ENCODE measurements around the gene PTPRM.

PTPRM gene

DNA sequence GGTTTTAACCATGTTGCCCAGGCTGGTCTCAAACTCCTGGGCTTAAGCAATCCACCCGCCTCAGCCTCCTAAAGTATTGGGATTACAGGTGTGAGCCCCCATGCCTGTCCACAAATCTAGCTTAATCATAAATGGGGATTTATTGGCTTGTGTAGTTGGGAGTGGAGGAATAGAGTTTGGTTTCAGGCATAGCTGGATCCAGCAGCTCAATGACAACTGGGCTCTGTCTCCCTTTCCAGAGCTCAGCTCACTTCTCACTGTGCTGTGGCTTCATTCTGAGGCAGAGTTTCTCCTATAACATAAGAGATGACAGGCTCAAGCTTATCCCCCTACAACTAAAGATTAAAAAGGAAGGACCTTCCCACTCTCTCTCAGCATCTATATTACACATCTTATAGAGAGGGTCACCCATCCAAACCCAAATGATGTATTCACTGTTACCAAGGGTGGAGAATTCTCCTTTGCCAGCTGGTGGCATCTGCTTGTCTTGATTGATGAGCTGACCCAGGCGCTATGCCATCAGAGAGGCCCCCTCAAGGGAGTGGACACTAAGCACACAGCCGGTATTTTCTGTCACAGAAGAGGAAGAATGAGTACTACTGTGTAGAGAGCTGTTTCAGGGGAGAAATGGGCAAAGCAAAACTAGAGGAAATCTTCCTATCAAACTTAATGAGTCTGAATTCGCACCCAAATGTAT, 280.4 kb downstream of the PTPRM start:
- POLR2A ChIA-PET = interaction anchor here (0.5 kb wide), 1 partner anchor 598 kb away, joined by 3 read pairs; no protein-coding TSS in a partner anchor

DNA sequence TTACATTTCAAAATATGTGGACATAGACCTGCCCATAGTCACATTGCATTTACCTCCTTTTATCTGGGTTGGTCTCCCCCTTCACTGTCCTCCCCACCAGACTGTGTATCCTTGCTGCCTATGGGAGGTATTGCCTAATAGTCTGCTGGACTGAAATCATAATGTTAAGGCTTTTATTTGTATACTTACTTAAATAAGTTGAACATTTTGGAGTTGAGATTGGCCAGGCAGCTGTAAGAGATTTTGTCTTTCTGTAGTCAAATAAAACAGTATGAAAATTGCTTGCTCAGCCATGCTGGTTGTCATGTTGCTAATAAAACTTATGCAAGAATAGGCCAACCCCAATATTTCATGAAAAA, 280.9 kb downstream of the PTPRM start:
- no peaks in the 10 kb centered on the region for H3K9me3 ChIP-seq (ENCODE audit: control insufficient read depth, insufficient read depth, low read depth, low read length)
- no peak overlapping the region for H3K27ac ChIP-seq (ENCODE audit: extremely low read depth, low read depth, low read length)
- ChIA-PET CTCF (no interaction called here), POLR2A (interaction anchor here (0.5 kb wide), 1 partner anchor 598 kb away, joined by 3 read pairs; no protein-coding TSS in a partner anchor)
- TF ChIP-seq ZNF596 (tag by site-specific recombination; IDR thresholded peaks at IDR 0.05) = no peak
- no peak for TF ChIP-seq ZNF366 (tag by site-specific recombination; conservative IDR thresholded peaks at IDR 0.05)
- no peak for TF ChIP-seq REPIN1 (tag by site-specific recombination; IDR thresholded peaks at IDR 0.05; ENCODE audit: low read depth)
- TF ChIP-seq, protein P1, sequence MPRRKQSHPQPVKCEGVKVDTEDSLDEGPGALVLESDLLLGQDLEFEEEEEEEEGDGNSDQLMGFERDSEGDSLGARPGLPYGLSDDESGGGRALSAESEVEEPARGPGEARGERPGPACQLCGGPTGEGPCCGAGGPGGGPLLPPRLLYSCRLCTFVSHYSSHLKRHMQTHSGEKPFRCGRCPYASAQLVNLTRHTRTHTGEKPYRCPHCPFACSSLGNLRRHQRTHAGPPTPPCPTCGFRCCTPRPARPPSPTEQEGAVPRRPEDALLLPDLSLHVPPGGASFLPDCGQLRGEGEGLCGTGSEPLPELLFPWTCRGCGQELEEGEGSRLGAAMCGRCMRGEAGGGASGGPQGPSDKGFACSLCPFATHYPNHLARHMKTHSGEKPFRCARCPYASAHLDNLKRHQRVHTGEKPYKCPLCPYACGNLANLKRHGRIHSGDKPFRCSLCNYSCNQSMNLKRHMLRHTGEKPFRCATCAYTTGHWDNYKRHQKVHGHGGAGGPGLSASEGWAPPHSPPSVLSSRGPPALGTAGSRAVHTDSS (tag by site-specific recombination; IDR thresholded peaks at IDR 0.05) = no peak
- no peak for TF ChIP-seq GLIS1 (tag by site-specific recombination; IDR thresholded peaks at IDR 0.05)
- TF ChIP-seq, protein P2, sequence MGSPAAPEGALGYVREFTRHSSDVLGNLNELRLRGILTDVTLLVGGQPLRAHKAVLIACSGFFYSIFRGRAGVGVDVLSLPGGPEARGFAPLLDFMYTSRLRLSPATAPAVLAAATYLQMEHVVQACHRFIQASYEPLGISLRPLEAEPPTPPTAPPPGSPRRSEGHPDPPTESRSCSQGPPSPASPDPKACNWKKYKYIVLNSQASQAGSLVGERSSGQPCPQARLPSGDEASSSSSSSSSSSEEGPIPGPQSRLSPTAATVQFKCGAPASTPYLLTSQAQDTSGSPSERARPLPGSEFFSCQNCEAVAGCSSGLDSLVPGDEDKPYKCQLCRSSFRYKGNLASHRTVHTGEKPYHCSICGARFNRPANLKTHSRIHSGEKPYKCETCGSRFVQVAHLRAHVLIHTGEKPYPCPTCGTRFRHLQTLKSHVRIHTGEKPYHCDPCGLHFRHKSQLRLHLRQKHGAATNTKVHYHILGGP (tag by site-specific recombination; IDR thresholded peaks at IDR 0.05) = no peak
- TF ChIP-seq MEIS1 (CRISPR knock-in tag; IDR thresholded peaks at IDR 0.05; ENCODE audit: borderline replicate concordance) = no peak
- TF ChIP-seq, protein P3, sequence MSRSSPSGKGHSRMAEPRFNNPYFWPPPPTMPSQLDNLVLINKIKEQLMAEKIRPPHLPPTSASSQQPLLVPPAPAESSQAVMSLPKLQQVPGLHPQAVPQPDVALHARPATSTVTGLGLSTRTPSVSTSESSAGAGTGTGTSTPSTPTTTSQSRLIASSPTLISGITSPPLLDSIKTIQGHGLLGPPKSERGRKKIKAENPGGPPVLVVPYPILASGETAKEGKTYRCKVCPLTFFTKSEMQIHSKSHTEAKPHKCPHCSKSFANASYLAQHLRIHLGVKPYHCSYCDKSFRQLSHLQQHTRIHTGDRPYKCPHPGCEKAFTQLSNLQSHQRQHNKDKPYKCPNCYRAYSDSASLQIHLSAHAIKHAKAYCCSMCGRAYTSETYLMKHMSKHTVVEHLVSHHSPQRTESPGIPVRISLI (tag by site-specific recombination; IDR thresholded peaks at IDR 0.05) = no peak
- TF ChIP-seq, protein P4, sequence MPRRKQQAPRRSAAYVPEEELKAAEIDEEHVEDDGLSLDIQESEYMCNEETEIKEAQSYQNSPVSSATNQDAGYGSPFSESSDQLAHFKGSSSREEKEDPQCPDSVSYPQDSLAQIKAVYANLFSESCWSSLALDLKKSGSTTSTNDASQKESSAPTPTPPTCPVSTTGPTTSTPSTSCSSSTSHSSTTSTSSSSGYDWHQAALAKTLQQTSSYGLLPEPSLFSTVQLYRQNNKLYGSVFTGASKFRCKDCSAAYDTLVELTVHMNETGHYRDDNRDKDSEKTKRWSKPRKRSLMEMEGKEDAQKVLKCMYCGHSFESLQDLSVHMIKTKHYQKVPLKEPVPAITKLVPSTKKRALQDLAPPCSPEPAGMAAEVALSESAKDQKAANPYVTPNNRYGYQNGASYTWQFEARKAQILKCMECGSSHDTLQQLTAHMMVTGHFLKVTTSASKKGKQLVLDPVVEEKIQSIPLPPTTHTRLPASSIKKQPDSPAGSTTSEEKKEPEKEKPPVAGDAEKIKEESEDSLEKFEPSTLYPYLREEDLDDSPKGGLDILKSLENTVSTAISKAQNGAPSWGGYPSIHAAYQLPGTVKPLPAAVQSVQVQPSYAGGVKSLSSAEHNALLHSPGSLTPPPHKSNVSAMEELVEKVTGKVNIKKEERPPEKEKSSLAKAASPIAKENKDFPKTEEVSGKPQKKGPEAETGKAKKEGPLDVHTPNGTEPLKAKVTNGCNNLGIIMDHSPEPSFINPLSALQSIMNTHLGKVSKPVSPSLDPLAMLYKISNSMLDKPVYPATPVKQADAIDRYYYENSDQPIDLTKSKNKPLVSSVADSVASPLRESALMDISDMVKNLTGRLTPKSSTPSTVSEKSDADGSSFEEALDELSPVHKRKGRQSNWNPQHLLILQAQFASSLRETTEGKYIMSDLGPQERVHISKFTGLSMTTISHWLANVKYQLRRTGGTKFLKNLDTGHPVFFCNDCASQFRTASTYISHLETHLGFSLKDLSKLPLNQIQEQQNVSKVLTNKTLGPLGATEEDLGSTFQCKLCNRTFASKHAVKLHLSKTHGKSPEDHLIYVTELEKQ (tag by site-specific recombination; IDR thresholded peaks at IDR 0.05; ENCODE audit: borderline replicate concordance) = no peak
- TF ChIP-seq ZNF202 (tag by site-specific recombination; IDR thresholded peaks at IDR 0.05; ENCODE audit: borderline replicate concordance) = no peak
- no peak for TF ChIP-seq ZIC2 (tag by site-specific recombination; IDR thresholded peaks at IDR 0.05)
- no peak for TF ChIP-seq ZFP37 (tag by site-specific recombination; IDR thresholded peaks at IDR 0.05)
- no peak for TF ChIP-seq ZEB2 (tag by site-specific recombination; IDR thresholded peaks at IDR 0.05)
- TF ChIP-seq ZFHX2 (tag by site-specific recombination; conservative IDR thresholded peaks at IDR 0.05) = no peak
- peaks cover 2% of the 10 kb centered on the region; the same call in 1 of the 2 replicates for H3K4me1 ChIP-seq (ENCODE audit: control insufficient read depth, insufficient read depth, low read length)
- no peak overlapping the region for H3K4me3 ChIP-seq (ENCODE audit: low read depth, low read length)
- no peaks in the 10 kb centered on the region for H3K36me3 ChIP-seq (ENCODE audit: control insufficient read depth in 2 of 2, insufficient read depth in 1 of 2, low read length in 2 of 2)

More for the DNA sequence above, 280.4 kb downstream of the PTPRM start:
- no peaks in the 10 kb centered on the region for H3K9me3 ChIP-seq (ENCODE audit: control insufficient read depth, insufficient read depth, low read depth, low read length)
- CTCF ChIA-PET = interaction anchor here (0.7 kb wide), 2 partner anchors 57 to 1154 kb away, joined by 3 to 5 read pairs; no protein-coding TSS in a partner anchor
- no peak overlapping the region for H3K4me3 ChIP-seq (ENCODE audit: low read depth, low read length)
- H3K27ac ChIP-seq (ENCODE audit: extremely low read depth, low read depth, low read length) = no peak overlapping the region
- H3K4me1 ChIP-seq (ENCODE audit: control insufficient read depth, insufficient read depth, low read length) = peaks cover 2% of the 10 kb centered on the region; the same call in 1 of the 2 replicates
- H3K36me3 ChIP-seq (ENCODE audit: control insufficient read depth in 2 of 2, insufficient read depth in 1 of 2, low read length in 2 of 2) = no peaks in the 10 kb centered on the region
- no peak for TF ChIP-seq MEIS1 (CRISPR knock-in tag; IDR thresholded peaks at IDR 0.05; ENCODE audit: borderline replicate concordance)
- no peak for TF ChIP-seq REPIN1 (tag by site-specific recombination; IDR thresholded peaks at IDR 0.05; ENCODE audit: low read depth)
- TF ChIP-seq ZFP3 (tag by site-specific recombination; IDR thresholded peaks at IDR 0.05; ENCODE audit: low read depth) = no peak
- no peak for TF ChIP-seq ZBTB8A (tag by site-specific recombination; IDR thresholded peaks at IDR 0.05)
- TF ChIP-seq ZNF514 (tag by site-specific recombination; IDR thresholded peaks at IDR 0.05) = no peak
- no peak for TF ChIP-seq ZNF449 (tag by site-specific recombination; IDR thresholded peaks at IDR 0.05)
- TF ChIP-seq HOXC10 (CRISPR knock-in tag; IDR thresholded peaks at IDR 0.05) = no peak
- TF ChIP-seq ZNF146 (tag by site-specific recombination; IDR thresholded peaks at IDR 0.05) = no peak
- TF ChIP-seq HOXD13 (CRISPR knock-in tag; IDR thresholded peaks at IDR 0.05; ENCODE audit: borderline replicate concordance) = no peak
- TF ChIP-seq, protein P5, sequence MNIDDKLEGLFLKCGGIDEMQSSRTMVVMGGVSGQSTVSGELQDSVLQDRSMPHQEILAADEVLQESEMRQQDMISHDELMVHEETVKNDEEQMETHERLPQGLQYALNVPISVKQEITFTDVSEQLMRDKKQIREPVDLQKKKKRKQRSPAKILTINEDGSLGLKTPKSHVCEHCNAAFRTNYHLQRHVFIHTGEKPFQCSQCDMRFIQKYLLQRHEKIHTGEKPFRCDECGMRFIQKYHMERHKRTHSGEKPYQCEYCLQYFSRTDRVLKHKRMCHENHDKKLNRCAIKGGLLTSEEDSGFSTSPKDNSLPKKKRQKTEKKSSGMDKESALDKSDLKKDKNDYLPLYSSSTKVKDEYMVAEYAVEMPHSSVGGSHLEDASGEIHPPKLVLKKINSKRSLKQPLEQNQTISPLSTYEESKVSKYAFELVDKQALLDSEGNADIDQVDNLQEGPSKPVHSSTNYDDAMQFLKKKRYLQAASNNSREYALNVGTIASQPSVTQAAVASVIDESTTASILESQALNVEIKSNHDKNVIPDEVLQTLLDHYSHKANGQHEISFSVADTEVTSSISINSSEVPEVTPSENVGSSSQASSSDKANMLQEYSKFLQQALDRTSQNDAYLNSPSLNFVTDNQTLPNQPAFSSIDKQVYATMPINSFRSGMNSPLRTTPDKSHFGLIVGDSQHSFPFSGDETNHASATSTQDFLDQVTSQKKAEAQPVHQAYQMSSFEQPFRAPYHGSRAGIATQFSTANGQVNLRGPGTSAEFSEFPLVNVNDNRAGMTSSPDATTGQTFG (tag by site-specific recombination; IDR thresholded peaks at IDR 0.05; ENCODE audit: borderline replicate concordance) = no peak

All from HEK293 (cell line).